VCaP (cell line): ENCODE measurements around the gene C16orf54.
"Not testable (repeated sequence)": the region's sequence is repeated elsewhere in the genome, so short reads cannot be mapped to it uniquely, and the experiment has no call there.

Source experiments
- H3K27ac ChIP-seq: fragments of 450-650 bp; 2 replicates; pipeline ENCODE4 v1.5.1; 2017
- TF ChIP-seq, protein P1 (sequence below): fragments of 450-650 bp; conservative IDR thresholded peaks from 2 replicates; pipeline ENCODE4 v1.5.1; 2017; ENCODE audit warnings: mild to moderate bottlenecking, moderate library complexity

The C16orf54 gene

DNA sequence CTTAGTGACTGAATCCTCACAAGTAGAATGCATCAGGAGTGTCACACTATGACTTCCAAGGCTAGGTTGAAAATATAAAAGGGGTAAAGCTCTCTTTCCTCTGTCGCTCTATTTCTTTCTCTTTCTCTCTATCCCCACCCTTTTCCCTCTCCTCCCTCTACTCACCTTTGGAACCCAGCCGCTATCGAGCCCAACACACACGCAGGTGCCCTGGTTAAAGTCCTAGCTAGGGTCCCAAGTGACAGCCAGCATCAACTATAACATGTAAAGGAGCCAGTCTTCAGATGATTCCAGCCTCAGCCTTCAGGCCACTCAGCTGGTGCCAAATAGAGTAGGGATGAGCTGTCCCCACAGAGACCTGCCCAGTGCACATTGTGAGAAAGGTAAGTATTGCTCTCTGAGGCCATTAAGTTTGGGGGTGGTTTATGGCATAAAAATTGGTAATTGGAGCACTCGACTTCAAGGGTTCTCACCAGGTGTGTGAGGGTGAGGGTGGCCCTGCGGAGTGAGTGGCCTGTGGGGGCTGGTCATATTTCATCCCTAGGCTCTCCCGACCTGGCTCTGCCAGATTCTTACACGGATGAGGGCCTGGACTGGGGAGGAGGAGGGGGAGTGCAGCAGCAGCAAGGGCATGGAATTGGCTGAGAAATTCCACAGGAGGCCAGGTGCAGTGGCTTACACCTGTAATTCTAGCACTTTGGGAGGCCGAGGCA lies 14.9 kb upstream of the C16orf54 start:
- no peak overlapping the region for H3K27ac ChIP-seq
- TF ChIP-seq, protein P1, sequence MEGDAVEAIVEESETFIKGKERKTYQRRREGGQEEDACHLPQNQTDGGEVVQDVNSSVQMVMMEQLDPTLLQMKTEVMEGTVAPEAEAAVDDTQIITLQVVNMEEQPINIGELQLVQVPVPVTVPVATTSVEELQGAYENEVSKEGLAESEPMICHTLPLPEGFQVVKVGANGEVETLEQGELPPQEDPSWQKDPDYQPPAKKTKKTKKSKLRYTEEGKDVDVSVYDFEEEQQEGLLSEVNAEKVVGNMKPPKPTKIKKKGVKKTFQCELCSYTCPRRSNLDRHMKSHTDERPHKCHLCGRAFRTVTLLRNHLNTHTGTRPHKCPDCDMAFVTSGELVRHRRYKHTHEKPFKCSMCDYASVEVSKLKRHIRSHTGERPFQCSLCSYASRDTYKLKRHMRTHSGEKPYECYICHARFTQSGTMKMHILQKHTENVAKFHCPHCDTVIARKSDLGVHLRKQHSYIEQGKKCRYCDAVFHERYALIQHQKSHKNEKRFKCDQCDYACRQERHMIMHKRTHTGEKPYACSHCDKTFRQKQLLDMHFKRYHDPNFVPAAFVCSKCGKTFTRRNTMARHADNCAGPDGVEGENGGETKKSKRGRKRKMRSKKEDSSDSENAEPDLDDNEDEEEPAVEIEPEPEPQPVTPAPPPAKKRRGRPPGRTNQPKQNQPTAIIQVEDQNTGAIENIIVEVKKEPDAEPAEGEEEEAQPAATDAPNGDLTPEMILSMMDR = no peak

DNA sequence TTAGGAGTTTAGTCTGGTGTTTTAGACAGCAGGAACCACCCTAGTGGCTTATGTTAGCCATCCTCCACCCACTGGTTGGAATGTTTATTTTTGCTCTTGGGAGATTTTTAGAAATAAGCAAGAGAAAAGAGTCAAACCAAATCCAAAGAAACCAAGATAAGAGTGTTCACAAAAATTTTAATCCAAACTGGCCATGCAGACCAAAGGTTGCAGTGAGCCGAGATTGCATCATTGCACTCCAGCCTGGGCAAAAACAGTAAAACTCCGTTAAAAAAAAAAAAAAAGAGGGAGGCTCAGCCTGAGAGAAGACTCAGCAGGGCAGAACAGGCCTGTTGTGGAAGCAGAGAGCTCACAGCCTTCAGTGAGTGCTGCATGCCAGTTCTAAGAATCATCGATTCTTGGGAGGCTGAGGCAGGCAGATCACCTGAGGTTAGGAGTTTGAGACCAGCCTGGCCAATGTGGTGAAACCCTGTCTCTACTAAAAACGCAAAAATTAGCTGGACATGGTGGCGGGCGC lies 12.2 kb upstream of the C16orf54 start:
- TF ChIP-seq, protein P1 = no peak
- H3K27ac ChIP-seq = no peak overlapping the region

DNA sequence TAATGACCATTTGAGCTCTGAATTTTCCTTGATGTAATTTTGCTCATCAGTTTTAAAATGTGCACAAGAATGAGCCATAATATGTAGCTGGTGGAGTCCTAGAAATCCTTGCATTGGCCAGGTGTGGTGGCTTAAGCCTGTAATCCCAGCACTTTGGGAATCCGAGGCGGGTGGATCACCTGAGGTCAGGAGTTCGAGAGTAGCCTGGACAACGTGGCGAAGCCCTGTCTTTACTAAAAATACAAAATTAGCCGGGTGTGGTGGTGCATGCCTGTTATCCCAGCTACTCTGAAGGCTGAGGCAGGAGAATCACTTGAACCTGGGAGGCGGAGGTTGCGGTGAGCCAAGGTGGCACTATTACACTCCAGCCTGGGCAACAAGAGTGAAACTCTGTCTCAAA lies 11.3 kb upstream of the C16orf54 start:
- H3K27ac ChIP-seq = not testable (repeated sequence)

DNA sequence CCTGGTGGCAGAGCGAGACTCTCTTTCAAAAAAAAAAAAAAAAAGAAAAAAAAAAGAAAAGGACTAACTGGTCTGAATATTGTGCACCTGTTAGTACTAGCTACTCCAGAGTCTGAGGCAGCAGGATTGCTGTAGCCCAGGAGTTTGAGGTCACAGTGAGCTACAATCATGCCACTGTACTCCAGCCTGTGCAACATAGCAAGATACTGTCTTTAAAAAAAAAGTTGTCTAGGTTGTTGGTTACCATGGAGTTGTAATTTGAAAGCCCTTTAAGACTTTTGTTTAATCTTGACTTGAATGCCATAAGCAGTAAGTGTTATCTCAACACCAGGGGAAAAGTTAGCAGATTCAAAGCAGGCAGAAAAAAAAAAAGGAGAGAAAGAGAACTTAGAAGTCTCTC lies 10.9 kb upstream of the C16orf54 start:
- TF ChIP-seq, protein P1 = no peak
- no peak overlapping the region for H3K27ac ChIP-seq

GRCh38 chr16:29753516-29753915 lies 7.7 kb upstream of the C16orf54 start:
- TF ChIP-seq, protein P1 = no peak
- no peak overlapping the region for H3K27ac ChIP-seq

DNA sequence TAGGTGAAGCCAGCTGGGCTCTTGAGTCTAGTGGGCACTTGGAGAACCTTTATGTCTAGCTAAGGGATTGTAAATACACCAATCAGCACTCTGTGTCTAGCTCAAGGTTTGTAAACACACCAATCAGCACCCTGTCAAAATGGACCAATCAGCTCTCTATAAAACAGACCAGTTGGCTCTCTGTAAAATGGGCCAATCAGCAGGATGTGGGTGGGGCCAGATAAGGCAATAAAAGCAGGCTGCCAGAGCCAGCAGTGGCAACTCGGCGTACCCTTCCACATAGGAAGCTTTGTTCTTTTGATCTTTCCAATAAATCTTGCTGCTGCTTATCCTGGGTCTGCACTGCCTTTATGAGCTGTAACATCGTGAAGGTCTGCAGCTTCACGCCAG lies 3.0 kb upstream of the C16orf54 start:
- not testable (repeated sequence) for H3K27ac ChIP-seq

GRCh38 chr16:29747947-29748759 lies 2.4 kb upstream of the C16orf54 start:
- TF ChIP-seq, protein P1 = no peak
- no peak overlapping the region for H3K27ac ChIP-seq

- H3K27ac ChIP-seq = not testable (repeated sequence)
Observed at GRCh38 chr16:29746518-29746917, 728 bp upstream of the C16orf54 start.

GRCh38 chr16:29745121-29745852 lies 503 bp downstream of the C16orf54 start:
- TF ChIP-seq, protein P1 = no peak
- peak overlapping the region; percentile 98; the same call in 1 of the 2 replicates for H3K27ac ChIP-seq
